ELF-1 (cell line): ENCODE data around the gene SHB.

Experiments
- DNase-seq: peaks from one replicate; pipeline ENCODE4 v3.0.0-alpha.2; 2016; ENCODE audit warnings: low read depth, low spot score

SHB gene

DNA sequence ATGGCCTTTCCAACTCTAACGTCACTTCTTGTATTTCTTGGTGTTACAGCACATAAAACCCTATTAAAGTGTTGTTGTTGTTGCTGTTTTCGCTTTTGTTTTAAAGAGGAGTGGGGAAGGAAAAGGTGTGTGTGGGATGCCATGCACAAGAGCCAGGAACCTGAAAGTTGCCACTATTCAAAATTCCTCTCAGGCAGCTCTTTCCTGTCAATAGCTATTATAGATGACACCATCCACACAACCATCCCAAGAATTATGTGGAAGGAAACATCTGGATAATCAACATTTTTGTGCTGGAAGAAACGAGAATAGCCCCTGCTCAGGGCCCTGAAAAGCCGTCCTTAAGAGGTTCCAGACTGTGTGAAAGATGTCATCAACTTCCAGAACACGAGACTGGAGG is 79.3 kb downstream of the SHB start:
- DNase-seq = no peak

DNA sequence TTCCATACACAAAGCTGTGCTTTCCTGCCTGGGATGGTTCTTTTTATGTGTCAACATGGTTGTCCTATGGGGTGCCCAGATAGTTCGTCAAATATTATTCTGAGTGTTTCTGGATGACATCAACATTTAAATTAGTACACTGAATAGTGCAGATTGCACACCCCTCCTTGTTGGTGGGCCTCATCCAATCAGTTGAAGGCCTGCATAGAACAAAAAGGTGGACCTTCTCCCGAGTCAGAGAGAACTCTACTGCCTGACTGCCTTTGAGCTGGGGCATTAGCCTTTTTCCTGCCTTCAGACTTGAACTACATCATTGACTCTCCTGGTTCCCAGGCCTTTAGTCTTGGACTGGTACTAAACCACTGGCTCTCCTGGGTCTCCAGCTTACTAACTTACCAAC is 80.4 kb downstream of the SHB start:
- no peak for DNase-seq

DNA sequence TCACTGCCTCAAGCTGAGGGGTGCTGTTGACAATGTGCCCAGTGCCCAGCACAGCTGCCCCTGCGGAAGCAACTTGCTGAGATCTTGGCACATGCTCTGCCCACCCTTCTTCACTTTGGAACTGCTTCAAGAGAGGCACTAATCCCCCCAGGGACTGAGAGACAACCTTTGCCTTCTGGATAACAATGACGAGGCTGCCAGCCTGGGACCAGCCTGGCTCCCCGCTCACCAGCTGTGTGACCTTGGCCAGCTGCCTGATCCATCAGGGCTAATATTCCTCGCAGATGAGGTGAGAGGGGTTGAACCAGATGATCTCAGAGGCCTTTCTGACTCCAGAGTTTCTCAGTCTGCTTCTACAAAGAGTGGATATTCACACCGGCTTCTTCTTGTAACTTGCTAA is 81.0 kb downstream of the SHB start:
- no peak for DNase-seq

DNA sequence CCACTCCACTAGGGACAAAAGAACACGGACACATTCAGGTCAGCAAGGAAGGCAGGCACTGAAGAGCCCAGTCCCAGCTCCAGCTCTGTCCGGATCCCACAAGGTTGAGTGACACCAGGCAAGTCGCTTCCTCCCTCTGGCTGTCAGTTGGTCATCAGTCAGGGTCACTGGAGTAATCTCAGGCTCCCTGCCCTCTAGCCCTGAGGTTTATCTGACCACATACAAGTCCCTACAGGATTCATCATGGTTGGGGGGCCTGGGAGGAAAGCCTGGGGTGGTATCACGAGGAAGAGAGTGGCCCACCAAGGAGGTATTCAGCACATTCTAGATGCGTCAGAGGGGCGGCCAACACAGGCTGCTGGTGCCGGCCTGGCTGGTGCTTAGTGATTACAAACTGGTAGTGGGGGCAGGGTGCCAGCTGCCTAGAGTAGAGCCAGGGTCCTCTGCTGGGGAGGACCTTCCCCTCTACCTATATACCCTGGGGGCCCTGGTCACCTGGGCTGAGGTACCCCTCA is 81.5 kb downstream of the SHB start:
- no peak for DNase-seq

DNA sequence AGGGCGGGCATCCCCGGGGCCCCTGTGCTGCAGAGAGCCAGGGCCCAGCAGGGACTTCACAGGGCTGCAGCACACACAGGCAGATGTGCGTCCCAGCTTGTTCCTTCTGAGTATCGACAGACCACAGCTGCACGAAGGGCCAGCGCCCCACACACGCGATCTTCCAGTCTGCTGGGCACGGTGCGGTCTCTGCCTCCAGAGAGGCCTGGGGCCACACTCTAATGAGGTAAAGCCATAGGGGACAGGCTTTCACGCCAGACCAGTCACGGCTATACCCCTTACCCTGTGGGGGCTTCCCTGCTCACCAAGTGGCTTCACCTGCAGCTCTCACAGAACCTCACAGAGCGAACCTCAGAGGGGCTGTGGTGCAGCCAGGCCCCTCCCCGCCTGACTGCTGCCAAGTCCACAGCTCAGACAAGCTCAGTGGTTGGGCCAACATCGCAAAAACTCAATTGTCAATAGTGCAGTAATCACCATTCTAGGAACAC is 82.2 kb downstream of the SHB start:
- no peak for DNase-seq

DNA sequence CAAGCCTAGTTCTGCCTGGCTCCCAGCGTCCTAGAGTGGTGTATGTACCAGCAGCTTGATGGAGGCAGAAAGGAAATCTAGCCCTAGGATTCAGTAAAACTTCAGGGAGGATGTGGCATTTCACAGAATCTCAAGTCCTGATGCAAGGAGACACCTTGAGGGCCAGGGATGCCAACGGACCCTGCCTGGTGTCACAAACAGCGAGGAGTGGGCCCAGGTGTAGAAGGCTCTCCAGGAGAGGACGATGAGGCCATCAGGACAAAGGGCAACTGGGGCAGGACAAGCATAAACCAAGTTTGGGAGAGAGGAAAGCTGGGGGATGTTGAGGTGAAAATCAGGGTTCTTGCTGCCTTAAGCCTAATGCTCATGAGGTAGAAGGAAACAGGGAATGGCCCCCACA is 83.0 kb downstream of the SHB start:
- DNase-seq = no peak

DNA sequence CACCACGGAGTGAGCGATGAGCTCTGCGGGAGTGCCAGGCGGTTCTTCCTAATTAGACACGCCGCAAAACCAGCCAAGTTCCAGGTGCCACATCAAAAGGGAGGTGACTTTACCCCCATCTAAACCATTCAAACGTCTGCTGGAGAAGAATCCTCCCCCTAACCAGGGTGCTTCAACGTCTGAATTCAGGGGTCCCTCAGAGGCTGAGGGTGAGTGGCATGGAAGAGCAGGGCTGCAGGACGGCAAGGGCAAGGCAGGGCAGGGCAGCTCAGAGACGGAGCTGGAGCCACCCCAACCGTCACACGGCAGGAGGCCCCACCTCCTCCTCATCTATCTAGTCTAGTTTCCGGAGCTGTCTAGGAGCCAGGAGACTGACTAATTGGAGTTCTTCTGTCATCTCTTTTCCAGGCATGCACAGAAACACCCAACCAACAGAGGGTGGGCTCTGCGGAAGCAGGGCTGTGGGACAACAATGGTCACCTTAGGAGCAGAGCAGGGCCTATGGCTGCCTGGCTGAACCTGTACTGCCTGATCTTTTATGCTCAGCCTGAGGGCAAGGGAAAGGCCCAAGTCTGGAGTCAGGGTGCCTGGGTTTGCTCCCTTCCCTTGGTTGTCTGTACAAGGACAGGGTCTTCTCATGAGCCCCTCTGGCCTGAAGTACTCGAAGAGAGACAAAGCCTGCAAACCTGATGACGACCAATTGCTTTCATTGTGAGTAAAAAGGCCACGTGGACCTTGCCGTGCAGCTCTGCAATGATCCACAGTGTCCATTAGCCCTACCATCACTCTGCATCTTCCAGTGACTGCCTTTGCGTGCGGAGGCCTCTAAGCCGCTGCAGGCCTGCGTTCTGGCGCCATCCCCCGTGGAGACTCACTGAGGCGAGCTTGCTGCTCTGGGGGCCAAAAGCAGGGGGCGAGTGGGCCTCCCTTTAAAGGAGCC is 84.1 kb downstream of the SHB start:
- peak; percentile 73 for DNase-seq

DNA sequence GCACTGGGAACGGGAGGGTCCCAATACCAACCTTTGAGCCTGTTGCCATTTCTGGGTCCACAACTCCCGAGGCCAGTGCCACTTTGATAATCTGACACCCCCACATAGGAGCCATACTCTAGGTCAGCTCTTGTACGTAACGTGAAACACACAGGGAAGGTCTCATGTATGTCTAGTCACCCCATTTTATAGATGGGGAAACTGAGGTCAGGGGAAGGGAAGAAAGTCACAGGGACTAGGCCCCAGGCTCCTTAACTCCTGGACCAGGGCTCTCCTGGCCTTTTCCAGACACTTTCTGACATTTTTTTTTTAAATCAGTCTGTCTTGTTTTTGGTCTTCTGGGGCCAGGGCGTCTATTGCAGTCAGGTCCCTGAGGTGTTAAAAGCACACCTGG is 84.8 kb downstream of the SHB start:
- DNase-seq = no peak

DNA sequence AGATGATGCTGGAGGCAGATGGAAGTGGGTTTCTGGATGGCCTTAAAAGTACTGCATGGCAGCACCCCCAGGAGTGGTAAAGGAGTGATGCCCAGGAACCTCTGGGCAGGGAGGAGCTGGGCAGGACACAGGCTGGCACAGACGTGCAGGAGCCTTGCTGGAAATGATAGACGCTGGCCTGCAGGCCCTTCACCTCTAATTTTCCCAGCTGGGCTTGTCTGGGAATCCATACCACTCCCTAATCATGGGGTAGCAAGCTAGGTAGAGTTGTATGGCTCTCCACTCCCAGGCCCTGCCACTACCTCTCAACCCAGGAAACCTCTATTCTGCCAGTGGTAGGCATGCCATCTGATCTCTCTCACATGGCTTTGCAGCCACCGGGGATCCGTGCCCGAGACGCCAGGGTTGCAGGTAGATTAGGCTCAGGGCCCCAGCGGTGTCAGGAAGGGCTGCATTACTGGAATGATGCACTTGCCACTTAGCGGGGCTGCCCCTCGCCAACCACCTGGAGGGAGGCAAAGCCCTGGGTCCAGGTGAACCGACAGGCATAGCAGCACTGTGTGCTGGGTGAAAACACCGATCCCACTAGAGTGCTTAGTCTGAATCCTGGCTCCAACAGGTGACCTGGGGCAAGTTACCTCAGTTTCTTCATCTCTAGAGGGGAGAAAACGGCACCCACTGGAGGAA is 85.5 kb downstream of the SHB start:
- DNase-seq = no peak

DNA sequence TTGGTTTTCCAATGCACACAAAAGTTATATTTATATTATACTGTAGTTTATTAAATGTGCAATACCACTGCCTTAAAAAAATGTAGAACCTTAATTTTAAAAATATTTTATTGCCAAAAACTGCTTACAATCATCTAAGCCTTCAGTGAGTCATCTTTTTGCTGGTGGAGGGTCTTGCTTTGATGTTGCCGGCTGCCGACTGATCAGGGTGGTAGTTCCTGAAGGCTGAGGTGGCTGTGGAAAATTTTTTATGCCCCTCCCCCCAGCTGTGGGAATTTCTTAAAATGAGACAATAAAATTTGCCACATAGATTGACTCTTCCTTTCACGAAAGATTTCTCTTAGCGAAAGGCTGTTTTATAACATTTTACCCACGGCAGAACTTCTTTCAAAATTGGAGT is 89.2 kb downstream of the SHB start:
- DNase-seq = no peak

DNA sequence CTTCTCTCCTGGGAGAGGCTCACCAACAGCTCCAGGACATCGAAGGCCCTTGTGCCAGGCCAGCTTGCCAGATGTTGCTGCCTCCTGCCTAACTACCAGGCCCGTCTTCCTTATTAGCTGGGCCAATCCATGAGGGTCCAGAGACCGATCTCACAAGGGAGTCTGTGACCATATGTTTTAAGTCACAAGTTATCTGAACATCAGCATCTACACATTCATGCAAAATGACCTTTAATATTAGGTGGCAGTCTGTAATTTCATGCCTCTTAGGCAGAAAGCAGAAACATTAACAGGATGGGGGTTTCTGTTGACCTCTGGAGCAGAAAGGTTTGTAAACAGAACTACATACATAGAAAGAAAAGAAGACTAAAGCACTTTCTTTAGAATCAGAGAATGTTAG is 90.0 kb downstream of the SHB start:
- no peak for DNase-seq

DNA sequence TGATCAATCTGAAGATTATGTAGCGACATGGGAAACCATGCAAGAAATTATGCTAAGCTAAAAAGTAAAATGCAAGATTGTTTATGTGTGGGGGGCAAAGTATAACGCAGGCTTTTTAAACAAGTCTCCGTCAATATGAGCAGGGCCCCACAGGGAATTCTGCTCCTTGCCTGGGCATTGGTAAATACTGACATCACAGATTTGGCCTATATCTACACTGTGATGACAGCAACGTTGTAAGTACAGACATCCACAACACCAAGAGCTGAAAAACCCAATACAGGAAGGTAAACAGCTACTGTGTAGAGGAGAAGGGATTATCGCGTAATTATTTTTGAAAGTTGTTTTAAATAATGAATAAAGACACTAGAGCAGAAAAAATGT is 90.6 kb downstream of the SHB start:
- DNase-seq = no peak

DNA sequence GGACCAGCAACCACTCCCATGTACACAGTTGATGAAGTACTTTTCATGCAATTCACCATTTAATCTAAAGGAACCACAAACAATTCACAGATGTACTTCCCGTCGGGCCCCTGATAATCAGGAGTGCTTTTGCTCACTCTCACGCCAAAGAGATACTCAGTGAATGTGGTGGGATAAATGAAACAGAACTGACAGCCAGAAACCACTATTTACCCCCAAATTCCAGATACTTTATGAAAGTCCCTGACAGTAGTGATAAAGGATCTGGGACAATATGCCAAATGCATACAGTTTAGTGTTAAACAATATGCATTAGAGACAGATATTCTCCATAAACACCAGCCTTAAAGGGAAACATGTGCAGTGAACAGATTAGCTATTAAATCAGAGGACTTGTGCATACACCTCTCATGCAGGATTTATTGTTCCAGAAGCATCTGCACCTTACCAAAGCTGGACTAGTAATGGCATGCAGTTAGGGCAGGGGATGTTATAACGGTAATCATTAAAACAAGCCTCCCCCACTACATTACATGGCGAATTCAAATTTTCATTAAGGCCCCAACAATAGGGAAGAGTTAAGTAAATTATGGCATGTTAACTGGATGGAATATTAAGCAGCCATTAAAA is 91.1 kb downstream of the SHB start:
- DNase-seq = no peak

DNA sequence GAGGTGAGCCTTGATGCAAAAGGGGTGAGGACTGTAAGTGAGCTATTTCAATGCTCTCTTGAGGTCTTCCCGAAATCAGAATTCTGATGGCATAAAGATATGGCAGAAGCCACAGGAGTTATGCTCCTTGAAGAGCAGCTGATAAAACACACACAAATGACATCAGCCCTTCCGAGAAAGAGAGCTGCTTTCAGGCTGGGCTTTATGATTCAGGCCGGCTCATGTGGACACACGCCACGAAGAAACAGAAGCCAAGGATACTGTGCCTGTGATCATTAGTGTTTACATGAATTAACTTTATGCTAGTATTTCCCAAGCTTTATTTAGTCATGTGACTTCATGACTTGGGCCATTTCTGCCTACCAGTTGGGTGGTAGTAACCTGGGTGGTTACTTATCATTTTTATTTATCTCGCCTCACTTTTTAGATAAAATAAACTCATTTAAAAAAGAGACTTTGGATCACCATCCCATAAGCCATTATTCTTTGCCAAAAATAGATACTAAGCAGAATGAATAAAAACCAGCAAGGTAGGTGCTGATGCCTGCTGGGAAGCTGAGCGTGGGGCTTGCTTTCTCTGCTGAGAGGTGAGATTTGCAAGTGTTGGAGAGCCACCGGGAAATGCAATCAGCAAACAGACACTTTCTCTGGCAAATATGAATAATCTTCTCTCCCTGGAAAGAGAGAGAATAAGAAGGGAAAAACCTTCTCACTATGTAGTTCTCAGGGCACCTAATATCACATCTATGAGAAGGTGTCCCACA is 92.1 kb downstream of the SHB start:
- no peak for DNase-seq

DNA sequence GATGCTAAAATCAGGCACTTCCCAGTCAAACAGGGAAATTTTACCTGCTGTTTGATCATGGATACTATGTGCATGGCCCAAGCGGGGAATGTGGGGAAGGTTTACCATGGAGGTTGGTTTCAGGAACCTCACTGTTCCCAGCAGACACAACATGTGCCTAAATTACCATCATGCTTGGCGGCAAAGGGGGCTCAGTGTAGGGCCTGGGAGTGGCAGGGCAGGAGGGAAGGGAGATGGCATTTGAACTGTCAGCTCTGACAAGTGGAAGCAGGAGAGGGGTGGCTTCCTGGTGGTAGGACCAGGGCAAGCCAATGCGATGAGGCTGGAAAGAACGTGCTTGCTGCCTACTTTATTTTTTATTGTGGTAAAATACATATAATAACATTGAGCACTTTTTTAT is 93.4 kb downstream of the SHB start:
- no peak for DNase-seq

DNA sequence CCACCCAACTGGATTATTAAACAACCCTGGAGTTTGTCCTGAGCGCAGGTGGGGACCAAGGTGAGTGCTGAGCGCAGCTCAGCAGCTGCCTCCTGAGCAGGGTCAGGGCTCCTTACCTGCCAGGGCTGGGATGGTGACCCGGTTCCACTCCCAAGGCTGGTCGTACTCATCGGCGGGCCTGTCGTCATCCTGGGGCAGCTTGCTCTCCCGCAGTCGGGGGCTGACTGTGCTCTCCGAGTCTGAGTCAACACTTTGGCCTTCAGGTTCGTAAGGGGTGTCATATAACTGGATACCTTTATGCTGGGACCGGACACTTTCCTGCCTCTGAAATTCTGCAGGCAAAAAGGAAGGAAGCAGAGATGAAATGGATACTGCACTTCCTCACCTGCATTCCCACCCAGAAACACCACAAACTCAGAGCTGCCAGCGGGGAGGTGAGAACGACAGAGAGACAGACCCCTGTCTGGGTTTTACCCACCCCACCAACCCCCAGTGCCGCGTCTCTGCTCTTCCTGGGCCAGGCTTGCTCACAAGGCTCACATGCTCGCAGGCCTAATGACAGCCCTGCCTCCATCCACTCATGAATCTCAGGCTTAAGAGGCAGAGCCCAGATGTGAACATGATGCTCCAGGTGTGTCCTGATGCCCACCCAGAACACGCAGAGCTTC is 94.4 kb downstream of the SHB start:
- no peak for DNase-seq

DNA sequence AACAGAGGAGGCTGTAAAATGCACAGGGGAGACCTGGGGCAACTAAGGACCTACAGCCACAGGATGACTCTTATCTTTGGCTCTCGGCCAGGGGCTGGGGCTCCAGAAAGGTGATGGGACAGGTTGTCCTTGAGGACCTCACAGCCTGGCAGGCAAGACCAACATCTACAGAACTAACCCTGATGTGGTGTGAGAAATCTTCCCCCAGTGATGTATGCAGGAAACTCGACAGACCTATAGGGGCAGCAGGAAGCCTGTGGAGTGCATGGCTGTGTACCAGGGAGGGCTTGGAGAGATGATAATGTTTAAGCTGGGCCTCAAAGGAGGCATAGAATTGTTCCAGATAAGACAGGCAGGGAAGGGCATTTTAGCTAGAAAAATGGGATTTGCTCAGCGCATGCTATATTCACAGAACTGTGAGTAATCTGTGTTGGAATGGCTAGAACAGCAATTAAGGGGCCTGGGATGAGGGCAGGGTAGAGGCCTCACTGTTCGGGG is 96.6 kb downstream of the SHB start:
- DNase-seq = peak; percentile 29

DNA sequence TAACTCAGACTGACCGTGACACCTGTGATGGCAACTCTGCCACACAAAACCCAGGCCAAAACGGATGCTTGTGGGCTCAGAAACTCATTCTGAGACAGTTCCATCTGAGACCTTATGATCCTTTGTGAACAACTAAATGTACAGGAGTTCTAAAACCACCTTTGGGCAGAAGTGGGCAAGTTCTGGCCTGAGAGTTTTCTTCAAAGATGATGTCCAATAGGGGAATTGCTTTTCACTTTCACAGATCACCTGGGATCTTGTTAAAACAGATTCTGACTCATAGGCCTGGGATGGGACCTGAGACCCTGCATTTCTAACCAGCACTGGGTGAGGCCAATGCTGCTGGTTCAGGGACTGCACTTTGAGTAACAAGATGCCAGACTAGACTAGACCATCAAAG is 97.3 kb downstream of the SHB start:
- DNase-seq = no peak

DNA sequence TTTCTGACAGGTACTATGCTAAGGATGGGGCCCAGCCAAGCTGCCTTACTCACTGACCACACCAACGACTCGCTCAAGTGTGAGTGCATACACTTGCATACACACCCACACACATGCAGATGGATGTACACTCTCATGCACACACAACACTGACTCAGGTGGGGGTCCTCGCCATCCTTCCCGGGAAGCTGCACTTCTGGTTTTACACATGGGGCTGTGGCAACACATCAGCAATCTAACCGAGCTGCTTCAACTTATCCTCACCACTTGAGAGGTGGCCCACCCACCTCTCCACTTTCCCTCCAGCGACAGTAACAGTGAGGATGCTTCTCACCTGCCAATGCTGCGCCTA is 97.9 kb downstream of the SHB start:
- no peak for DNase-seq

DNA sequence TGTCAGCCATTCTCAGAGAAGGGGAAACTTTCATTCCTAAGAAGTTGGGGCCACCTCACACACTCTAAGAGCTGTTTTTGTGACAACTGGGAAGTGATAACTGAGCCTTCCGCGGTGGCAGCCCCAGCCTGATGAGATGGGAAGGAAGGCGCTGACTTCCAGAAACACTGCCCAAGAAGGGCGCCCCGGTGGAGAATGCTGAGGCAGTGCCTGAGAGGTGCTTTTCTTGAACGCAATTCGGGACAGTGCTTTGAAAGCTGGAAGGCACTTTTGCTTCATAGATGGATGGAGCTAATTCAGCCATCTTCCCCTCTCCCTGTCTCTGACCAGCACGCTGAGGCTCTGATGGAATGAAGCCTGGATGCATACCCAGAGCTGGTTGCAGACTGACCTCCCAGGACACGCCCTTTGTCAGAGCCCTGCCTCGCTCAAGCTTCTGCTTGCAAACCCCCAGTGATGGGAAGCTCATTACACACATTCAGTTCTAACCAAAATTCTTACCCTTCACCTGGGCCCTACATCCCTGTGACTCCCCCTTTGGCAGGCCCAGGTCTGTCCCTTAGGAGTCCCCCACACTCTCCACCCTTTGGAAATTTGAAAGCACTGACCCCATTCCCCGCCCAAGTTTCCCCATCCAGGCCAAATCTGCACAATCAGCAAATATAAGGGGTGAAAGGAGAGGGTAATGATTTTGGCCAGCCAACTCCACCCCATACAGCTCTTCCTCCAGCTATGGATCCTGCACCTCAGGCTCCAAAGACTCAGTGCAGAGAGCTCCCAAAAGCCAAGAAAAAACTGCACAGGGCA is 98.5 kb downstream of the SHB start:
- no peak for DNase-seq
